Measurements from ENCODE around the gene GNLY. TPM values are rescaled to one million over a fixed set of nuclear protein-coding genes. Genes with fewer than 3 reads are reported as not detected.
"Not testable (repeated sequence)": the region's sequence is repeated elsewhere in the genome, so short reads cannot be mapped to it uniquely, and the experiment has no call there.

Gene GNLY
- total RNA-seq, 1 donor from 2014 or later: not detected

- no peaks in the 10 kb centered on the region for H3K9me3 Mint-ChIP-seq (ENCODE audit: unreplicated experiment)
- no peak overlapping the region for H3K27ac Mint-ChIP-seq (ENCODE audit: unreplicated experiment)
- H3K36me3 Mint-ChIP-seq (ENCODE audit: unreplicated experiment): peaks cover 28% of the 10 kb centered on the region
- no peaks in the 10 kb centered on the region for H3K27me3 Mint-ChIP-seq (ENCODE audit: unreplicated experiment)
- no peak for DNase-seq (ENCODE audit: extremely low spot score, unreplicated experiment)
- no peak overlapping the region for H3K4me3 Mint-ChIP-seq (ENCODE audit: unreplicated experiment)
- TF ChIP-seq CTCF (IDR thresholded peaks at IDR 0.05): no peak
- peaks cover 8% of the 10 kb centered on the region for H3K4me1 Mint-ChIP-seq (ENCODE audit: unreplicated experiment)
Measured at GRCh38 chr2:85655961-85656417, 38.2 kb upstream of the GNLY start.

GRCh38 chr2:85656468-85656867 is 37.7 kb upstream of the GNLY start:
- no peaks in the 10 kb centered on the region for H3K9me3 Mint-ChIP-seq (ENCODE audit: unreplicated experiment)
- H3K4me1 Mint-ChIP-seq (ENCODE audit: unreplicated experiment): peaks cover 12% of the 10 kb centered on the region
- no peak for TF ChIP-seq CTCF (IDR thresholded peaks at IDR 0.05)
- H3K4me3 Mint-ChIP-seq (ENCODE audit: unreplicated experiment): no peak overlapping the region
- H3K36me3 Mint-ChIP-seq (ENCODE audit: unreplicated experiment): peaks cover 23% of the 10 kb centered on the region
- no peak for DNase-seq (ENCODE audit: extremely low spot score, unreplicated experiment)
- H3K27me3 Mint-ChIP-seq (ENCODE audit: unreplicated experiment): no peaks in the 10 kb centered on the region
- no peak overlapping the region for H3K27ac Mint-ChIP-seq (ENCODE audit: unreplicated experiment)

- H3K36me3 Mint-ChIP-seq (ENCODE audit: unreplicated experiment): peaks cover 18% of the 10 kb centered on the region
- not testable (repeated sequence) for H3K27ac Mint-ChIP-seq (ENCODE audit: unreplicated experiment); H3K4me3 Mint-ChIP-seq (ENCODE audit: unreplicated experiment); H3K27me3 Mint-ChIP-seq (ENCODE audit: unreplicated experiment); H3K9me3 Mint-ChIP-seq (ENCODE audit: unreplicated experiment); DNase-seq (ENCODE audit: extremely low spot score, unreplicated experiment)
- H3K4me1 Mint-ChIP-seq (ENCODE audit: unreplicated experiment): peaks cover 20% of the 10 kb centered on the region
Measured at GRCh38 chr2:85657399-85657798, 36.8 kb upstream of the GNLY start.

GRCh38 chr2:85659324-85659981 is 34.7 kb upstream of the GNLY start:
- Mint-ChIP-seq H3K36me3 (ENCODE audit: unreplicated experiment) (peaks cover 10% of the 10 kb centered on the region), H3K4me1 (ENCODE audit: unreplicated experiment) (peaks cover 27% of the 10 kb centered on the region), H3K4me3 (ENCODE audit: unreplicated experiment) (no peak overlapping the region), H3K9me3 (ENCODE audit: unreplicated experiment) (no peaks in the 10 kb centered on the region), H3K27me3 (ENCODE audit: unreplicated experiment) (no peaks in the 10 kb centered on the region), H3K27ac (ENCODE audit: unreplicated experiment) (no peak overlapping the region)
- no peak for TF ChIP-seq CTCF (IDR thresholded peaks at IDR 0.05)
- DNase-seq (ENCODE audit: extremely low spot score, unreplicated experiment): no peak

GRCh38 chr2:85660301-85660700 is 33.9 kb upstream of the GNLY start:
- DNase-seq (ENCODE audit: extremely low spot score, unreplicated experiment); H3K27me3 Mint-ChIP-seq (ENCODE audit: unreplicated experiment); H3K4me3 Mint-ChIP-seq (ENCODE audit: unreplicated experiment); H3K9me3 Mint-ChIP-seq (ENCODE audit: unreplicated experiment); H3K27ac Mint-ChIP-seq (ENCODE audit: unreplicated experiment): not testable (repeated sequence)
- Mint-ChIP-seq H3K36me3 (ENCODE audit: unreplicated experiment) (peaks cover 10% of the 10 kb centered on the region), H3K4me1 (ENCODE audit: unreplicated experiment) (peaks cover 27% of the 10 kb centered on the region)

- H3K27ac Mint-ChIP-seq (ENCODE audit: unreplicated experiment): no peak overlapping the region
- H3K4me3 Mint-ChIP-seq (ENCODE audit: unreplicated experiment): no peak overlapping the region
- no peak for TF ChIP-seq CTCF (IDR thresholded peaks at IDR 0.05)
- peaks cover 10% of the 10 kb centered on the region for H3K36me3 Mint-ChIP-seq (ENCODE audit: unreplicated experiment)
- no peaks in the 10 kb centered on the region for H3K9me3 Mint-ChIP-seq (ENCODE audit: unreplicated experiment)
- peaks cover 27% of the 10 kb centered on the region for H3K4me1 Mint-ChIP-seq (ENCODE audit: unreplicated experiment)
- no peak for DNase-seq (ENCODE audit: extremely low spot score, unreplicated experiment)
- H3K27me3 Mint-ChIP-seq (ENCODE audit: unreplicated experiment): no peaks in the 10 kb centered on the region
Measured at GRCh38 chr2:85660725-85661124, 33.4 kb upstream of the GNLY start.

Measured in osteocyte (in vitro differentiated cells).